Activated T-cell treated with anti-CD3 and anti-CD28 coated beads for 1 hour (primary cell): ENCODE measurements around the gene RPLP2.
A peak's percentile ranks its signal among the peaks of the same experiment; 100 is the strongest.

Experiments used
- DNase-seq: peaks from one replicate; pipeline ENCODE4 v3.0.0-alpha.2; 2020; ENCODE audit warnings: low read depth

The RPLP2 gene

GRCh38 chr11:809287-810039 lies at the start of gene RPLP2:
TSS of gene RPLP2 (plus strand) at chr11:809967. CDS start at chr11:810235, 268 bp downstream.
- peak; percentile 94 for DNase-seq

GRCh38 chr11:760236-760635 lies 49.5 kb upstream of the RPLP2 start:
- DNase-seq, result no peak

DNA sequence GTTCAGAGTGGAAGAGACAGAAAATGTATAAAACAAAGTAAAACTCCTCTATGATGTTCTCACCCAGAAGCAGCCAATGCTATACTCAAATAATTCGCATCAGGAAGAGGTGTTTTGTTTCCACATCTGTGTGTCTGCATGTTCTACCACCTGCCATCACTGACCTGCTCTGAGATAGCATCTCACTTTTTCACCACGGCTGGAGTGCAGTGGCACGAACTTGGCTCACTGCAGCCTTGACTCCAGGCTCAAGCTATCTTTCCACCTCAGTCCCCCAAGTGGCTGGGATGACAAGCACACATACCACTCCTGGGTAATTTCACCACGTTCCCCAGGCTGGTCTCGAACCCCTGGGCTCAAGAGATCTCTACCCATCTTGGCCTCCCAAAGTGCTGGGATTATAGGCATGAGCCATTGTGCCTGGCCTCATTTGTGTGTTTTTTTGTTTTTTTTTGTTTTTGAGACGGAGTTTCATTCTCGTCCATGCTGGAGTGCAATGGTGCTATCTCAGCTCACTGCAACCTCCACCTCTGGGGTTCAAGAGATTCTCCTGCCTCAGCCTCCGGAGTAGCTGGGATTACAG lies 48.1 kb upstream of the RPLP2 start:
- DNase-seq, result no peak

DNA sequence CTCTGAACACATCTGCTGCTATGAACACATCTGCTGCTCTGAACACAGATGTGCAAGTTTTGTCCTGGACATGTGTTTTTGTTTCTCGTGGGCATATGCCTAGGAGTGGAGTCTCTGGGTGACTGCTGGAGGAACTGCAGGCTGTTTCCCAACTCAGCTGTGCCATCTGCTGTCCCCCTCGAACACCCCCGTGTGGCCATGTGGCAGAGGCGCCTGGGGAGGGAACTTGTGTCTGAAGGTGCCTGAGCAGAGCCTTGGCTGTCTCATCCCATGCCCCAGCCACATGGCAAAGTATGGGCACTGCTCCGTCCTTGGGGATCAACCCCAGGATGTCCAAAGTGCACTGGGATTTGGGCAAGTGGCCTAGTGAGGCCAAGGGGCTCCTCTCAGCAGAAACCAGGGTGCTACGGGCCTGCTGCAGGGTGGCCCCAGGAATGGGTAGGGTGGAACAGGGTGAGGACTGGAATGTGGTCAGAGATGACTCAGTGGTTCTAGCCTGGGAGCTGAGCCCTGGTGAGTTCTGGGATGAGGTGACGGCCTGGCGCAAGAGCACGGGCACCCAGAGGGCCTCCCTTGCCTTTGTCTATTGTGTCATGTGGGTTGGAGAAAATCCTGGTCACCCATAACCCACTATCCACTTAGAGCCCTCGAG lies 47.2 kb upstream of the RPLP2 start:
- no peak for DNase-seq

- no peak for DNase-seq
These were observed 46.7 kb upstream of the RPLP2 start for GRCh38 chr11:763073-763463.

DNA sequence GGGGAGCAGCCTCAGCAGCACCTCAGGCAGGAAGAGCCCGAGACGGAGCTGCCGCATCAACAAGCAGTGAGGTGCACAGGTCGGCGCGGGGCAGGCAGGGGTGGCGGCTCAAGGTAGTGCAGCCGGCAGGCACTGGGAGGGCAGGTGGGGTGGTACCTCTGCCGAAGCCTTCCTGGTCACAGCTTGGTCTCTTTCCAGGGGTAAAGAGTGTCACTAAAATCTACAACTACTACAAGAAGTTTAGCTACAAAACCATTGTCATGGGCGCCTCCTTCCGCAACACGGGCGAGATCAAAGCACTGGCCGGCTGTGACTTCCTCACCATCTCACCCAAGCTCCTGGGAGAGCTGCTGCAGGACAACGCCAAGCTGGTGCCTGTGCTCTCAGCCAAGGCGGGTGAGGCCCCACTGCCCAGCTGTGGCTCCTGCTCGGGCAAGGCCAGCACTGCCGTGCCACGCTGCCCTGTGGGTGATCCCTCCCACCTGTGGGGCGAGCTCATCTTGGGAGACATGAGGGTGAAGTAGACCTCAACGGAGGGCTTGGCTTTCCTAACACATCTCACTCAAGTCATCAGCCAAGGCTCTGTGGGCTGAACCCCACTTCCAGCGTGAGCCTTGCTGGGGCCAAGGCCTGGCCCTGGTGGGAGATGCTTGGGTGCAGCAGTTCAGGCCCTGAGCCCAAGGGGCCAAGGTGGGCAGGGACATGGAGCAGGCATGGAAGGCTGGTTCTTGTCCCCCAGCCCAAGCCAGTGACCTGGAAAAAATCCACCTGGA lies 46.0 kb upstream of the RPLP2 start:
- DNase-seq, result no peak

DNA sequence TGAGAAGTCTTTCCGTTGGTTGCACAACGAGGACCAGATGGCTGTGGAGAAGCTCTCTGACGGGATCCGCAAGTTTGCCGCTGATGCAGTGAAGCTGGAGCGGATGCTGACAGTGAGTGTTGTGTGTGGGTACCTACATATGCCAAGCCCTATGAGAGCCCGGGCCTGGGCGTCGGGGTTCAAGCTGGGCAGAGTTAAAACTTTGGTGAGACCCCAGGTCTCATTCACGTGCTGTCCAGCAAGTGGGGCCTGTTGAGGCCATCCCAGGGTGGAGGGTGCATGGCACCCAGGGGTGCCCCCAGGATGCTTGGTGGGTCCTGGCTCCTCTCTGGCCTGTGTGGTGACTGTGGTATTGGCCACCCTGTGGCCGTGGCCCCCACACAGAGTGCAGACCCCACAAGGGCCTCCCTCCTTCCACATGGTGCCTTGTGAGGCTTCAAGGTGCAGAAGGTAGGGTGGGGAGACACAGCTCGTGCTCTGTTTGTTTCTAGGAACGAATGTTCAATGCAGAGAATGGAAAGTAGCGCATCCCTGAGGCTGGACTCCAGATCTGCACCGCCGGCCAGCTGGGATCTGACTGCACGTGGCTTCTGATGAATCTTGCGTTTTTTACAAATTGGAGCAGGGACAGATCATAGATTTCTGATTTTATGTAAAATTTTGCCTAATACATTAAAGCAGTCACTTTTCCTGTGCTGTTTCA lies 45.3 kb upstream of the RPLP2 start:
- DNase-seq, result no peak

DNA sequence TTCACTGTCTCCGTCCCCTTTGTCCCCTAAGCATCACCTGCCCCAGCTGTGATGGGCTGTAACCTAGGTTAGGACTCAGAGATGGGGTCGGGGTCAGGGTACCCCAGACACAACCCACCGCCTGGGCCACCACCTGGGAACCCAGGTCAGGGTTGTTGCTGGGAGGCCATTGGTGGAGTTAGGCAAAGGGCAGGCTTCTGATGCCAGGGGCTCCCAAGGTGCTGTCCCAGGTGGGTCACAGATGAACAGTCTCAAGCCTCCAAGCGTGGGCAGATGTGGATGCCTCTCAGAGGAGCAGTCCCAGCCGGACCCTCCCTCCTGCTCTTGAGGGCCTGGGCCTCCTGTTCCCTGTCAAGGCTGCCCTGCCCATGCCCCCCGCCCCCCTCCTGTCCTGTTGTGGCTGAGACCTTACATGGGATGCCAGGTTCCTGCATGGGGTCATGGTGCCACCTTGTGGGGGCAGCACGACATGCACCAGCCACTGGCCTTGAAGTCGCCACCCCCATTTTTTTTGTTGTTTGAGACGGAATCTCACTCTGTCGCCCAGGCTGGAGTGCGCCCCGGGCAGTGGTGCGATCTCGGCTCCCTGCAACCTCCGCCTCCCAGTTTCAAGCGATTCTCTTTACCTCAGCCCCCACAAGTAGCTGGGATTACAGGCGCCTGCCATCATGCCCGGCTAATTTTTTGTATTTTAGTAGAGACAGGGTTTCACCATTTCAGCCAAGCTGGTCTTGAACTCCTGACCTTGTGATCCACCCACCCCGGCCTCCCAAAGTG lies 44.6 kb upstream of the RPLP2 start:
- peak; percentile 58 for DNase-seq

DNA sequence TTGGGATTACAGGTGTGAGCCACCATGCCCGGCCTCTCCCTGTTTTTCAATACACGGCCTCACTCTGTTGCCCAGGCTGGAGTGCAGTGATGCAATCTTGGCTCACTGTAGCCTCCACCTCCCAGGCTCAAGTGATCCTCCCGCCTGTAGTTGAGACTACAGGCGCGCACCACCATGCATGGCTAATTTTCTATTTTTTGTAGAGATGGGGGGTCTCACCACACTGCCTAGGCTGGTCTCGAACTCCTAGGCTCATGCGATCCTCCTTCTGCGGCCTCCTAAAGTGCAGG lies 44.0 kb upstream of the RPLP2 start:
- no peak for DNase-seq

DNA sequence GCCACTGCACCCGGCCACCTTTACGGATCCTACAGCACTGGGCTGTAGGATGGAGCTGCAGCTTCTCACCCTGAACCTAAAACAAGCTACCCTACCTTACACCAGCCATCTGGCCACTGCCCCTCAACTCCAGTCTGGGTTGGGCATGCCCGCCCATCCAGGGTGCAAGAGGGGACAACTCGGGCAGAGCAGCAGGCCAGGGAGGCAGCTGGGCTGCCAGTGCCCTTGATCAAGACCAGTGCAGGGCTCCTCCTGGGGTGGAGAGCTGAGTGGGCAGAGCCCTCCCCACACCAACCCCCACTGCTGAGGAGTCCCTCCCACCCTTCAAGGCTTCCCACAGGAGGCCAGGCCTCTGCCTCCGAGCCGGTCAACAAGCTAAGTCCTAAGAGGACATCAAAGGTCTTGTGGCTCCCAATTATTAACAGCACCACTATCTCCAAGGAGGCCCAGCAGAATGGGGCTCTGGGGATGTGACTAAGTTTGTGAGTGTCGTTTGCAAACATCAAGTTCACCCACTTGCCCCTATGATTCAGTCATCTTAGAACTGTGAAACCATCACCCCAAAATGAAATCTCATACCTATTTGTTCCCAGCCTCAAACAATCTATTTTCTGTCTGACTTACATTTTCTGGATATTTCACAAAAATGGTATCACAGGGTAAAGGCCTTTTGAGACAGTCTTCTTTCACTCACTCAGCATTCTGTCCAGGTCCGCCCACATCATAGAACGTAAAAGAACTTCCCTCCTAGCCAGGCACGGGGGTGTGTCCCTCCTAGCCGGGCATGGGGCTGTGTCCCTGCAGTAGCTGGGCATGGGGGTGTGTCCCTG lies 43.4 kb upstream of the RPLP2 start:
- no peak for DNase-seq

DNA sequence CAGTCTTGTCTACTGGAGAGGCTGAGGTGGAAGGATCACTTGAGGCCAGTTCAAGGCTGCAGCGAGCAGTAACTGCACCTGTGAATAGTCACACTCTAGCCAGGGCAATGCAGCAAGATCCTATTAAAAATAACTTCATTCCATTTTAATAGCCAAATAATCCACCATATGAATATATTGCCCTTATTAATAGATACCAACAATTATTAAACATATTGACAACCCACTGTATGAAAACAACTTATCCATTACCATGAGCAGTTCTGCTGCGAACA lies 42.9 kb upstream of the RPLP2 start:
- no peak for DNase-seq

GRCh38 chr11:767238-767637 lies 42.5 kb upstream of the RPLP2 start:
- DNase-seq, result no peak

DNA sequence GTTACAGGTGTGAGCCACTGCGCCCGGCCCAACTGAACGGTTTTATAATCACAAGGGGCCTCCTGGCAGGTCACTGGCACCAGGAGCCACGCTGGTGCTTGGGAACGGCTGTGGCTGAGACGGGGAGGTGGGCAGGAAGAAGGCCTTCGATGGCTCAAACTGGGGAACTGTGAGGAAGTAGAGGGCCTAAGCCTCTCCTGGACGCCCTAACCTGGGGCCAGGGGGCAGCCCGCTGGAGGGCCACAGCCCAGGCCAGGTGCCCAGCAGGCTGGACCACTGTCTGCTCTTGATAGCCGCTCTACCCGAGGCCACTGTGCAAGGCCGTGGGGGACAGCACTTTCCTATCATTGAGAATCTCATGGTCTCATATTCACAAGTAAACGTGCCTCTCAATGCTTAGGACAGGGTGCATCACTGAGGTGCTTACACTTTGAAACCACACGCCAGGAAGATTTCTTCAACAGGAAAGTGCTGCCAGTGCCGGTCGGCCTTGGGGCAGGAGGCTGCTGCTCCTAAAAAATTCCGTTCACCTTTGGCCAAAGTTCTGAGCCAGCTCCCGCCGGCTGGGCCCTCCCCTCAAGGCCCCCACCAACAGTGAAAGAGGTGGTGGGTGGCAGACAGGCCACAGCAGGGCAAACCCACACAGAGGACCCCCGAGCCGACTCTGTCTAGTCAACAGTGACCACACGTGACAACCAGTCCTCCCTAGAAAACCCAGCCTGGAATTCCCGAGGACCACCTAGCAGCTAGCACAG lies 39.7 kb upstream of the RPLP2 start:
- DNase-seq, result no peak

GRCh38 chr11:770642-771616 lies 38.8 kb upstream of the RPLP2 start:
- DNase-seq, result no peak

GRCh38 chr11:771617-772204 lies 38.1 kb upstream of the RPLP2 start:
- DNase-seq, result no peak

DNA sequence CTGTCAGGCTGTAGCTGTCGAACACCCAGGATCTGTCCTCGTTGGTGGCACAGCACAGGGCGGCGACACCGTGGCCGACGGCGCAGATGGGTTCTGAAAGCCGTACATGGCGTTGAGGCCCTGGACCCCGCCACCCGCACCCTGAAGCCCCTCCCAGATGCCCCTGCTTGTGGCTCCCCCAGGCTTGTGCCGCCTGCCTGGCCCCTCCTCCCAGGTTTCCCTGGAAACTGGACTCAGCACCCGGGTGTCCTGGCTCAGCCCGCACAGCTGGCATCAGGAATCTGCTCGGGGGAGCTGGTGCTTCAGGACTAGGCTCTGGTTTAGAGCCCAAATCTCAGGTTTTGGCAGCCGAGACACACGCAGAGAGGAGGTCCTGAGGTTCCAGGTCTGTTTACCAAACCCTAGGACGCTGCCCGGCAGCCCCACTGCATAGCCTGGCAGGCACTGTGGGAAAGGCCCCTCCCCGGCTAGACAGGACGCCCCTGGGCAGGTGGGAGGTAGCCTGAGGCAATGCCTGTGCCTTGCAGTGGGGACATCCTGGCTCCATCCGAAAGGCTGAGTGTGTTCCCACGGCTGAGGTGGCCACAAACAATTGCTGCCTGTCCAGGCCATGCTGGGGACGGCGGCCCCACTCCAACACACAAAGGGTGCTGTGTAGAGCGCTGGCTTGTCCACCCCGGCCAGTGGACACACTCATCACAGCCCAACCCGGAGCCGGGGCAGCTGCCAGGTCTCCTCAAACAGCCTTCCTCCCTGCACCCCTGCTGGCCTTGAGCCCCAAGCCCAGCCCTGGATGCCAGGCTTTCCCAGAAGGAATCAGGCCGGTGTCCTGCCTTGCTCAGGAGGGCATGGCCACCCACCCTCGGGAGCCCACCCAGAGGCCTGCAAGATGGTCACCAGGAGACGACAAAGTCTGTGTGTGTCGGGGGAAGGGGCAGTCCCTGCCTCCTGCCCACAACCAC lies 37.1 kb upstream of the RPLP2 start:
- DNase-seq, result no peak

GRCh38 chr11:773425-773824 lies 36.3 kb upstream of the RPLP2 start:
- no peak for DNase-seq
